CD4-positive, alpha-beta memory T cell (primary cell): ENCODE results near the gene SIGLEC5. TPM values are rescaled to one million over a fixed set of nuclear protein-coding genes. Genes with fewer than 3 reads are reported as not detected.

Experiments used
- CTCF ChIA-PET: fragments of 350-600 bp; sonication (Branson Sonifier 250); formaldehyde crosslinking; loops from one replicate; lab custom pipeline; 2021; ENCODE audit warnings: inconsistent platforms; ENCODE audit not compliant: partially characterized antibody; lab: Charles Lee
- POLR2A ChIA-PET: fragments of 350-600 bp; sonication (Branson Sonifier 250); formaldehyde crosslinking; loops from one replicate; lab custom pipeline; 2021; ENCODE audit not compliant: partially characterized antibody; lab: Charles Lee
- DNase-seq, 5 donors: peaks; one replicate each; pipeline versions ENCODE4 v3.0.0 to v3.0.0-alpha.2; 2020 to 2022; ENCODE audit warnings: mixed read lengths in 1 of 5
- H3K27ac ChIP-seq: one replicate; pipeline ENCODE4 v1.7.0; 2013; ENCODE audit warnings: low read depth, low read length
- H3K27me3 ChIP-seq: 2 replicates; pipeline ENCODE4 v1.7.0; 2013; ENCODE audit warnings: mild to moderate bottlenecking, low read length, moderate library complexity; ENCODE audit not compliant: insufficient read depth
- H3K36me3 ChIP-seq: 2 replicates; pipeline ENCODE4 v1.7.0; 2013; ENCODE audit warnings: mild to moderate bottlenecking, low read length, moderate library complexity; ENCODE audit not compliant: insufficient read depth
- H3K4me1 ChIP-seq: 2 replicates; pipeline ENCODE4 v1.7.0; 2013; ENCODE audit warnings: mild to moderate bottlenecking, low read length, moderate library complexity; ENCODE audit not compliant: insufficient read depth
- H3K4me3 ChIP-seq, 2 donors: one replicate each; pipeline ENCODE4 v1.7.0; 2013; ENCODE audit warnings: low read length in 2 of 2, mild to moderate bottlenecking in 1 of 2
- H3K9me3 ChIP-seq, 2 donors: one replicate each; pipeline ENCODE4 v1.7.0; 2013; ENCODE audit warnings: low read length in 2 of 2, control low read depth in 1 of 2; ENCODE audit not compliant: control insufficient read depth in 1 of 2
- H3K27ac Mint-ChIP-seq, 7 donors: one replicate each; pipeline ENCODE4 v1.8.0; 2020 to 2021; ENCODE audit warnings: mixed read lengths in 7 of 7, mild to moderate bottlenecking in 6 of 7, inconsistent platforms in 3 of 7, moderate library complexity in 3 of 7
- H3K27me3 Mint-ChIP-seq, 2 donors: one replicate each; pipeline ENCODE4 v1.8.0; 2020 to 2021; ENCODE audit warnings: mixed read lengths in 2 of 2
- H3K36me3 Mint-ChIP-seq, 2 donors: one replicate each; pipeline ENCODE4 v1.8.0; 2020 to 2021; ENCODE audit warnings: mixed read lengths in 2 of 2, inconsistent platforms in 1 of 2, mild to moderate bottlenecking in 1 of 2
- H3K4me1 Mint-ChIP-seq, 4 donors: one replicate each; pipeline ENCODE4 v1.8.0; 2020 to 2021; ENCODE audit warnings: mixed read lengths in 4 of 4, mild to moderate bottlenecking in 1 of 4
- H3K4me3 Mint-ChIP-seq, 8 donors: one replicate each; pipeline ENCODE4 v1.8.0; 2020 to 2021; ENCODE audit warnings: mixed read lengths in 8 of 8, mild to moderate bottlenecking in 7 of 8, moderate library complexity in 6 of 8, inconsistent platforms in 3 of 8
- H3K9me3 Mint-ChIP-seq, 8 donors: one replicate each; pipeline ENCODE4 v1.8.0; 2020 to 2021; ENCODE audit warnings: mixed read lengths in 8 of 8, mild to moderate bottlenecking in 5 of 8, inconsistent platforms in 3 of 8, moderate library complexity in 1 of 8
- intact Hi-C: fragments of 100-400 bp; cut with micrococcal nuclease; formaldehyde crosslinking; loops from one replicate; pipeline ENCODE4 v1.15.1; 2023
- polyA plus RNA-seq, 2 donors: library from polyadenylated mRNA; unstranded; fragments of 300-500 nt; fragmentation: Illumina TruSeq; gene quantifications; one replicate each; pipeline ENCODE4 v1.2.3, GENCODE V29; 2021
- total RNA-seq, 2 experiments: library from RNA; stranded (reverse); gene quantifications; one replicate each; pipeline ENCODE4 v1.2.3, GENCODE V29; 2021

The SIGLEC5 gene
- total and polyA plus RNA-seq, 4 experiments from 2014 or later, result not detected

DNA sequence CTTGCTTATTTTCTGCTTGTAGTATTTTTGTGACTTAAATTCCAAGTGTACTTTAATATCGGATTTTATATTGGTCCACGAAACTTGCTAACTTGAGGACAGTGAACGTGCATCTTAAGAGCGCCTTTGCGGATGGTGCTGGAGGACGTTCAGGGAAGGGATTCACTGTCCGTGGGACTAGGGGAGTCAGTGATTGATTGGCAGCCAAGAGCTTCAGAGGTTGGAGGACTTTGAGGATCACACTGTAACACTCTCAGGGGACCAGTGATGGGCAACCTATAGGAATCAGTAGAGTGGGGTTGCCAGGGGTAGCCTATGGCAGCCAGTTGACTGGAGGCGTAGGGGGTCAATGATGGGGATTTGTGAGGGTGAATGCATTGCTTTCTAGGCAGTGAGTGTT lies 58.6 kb downstream of the SIGLEC5 start:
- H3K27ac Mint-ChIP-seq, result peak overlapping the region in 5 of 7 donors; percentile 20 to 94 (median 85)
- no peaks in the 10 kb centered on the region for H3K9me3 ChIP-seq
- H3K27me3 Mint-ChIP-seq, result peaks cover 1 to 2% of the 10 kb centered on the region in 2 donors
- peaks cover 0 to 4% (median 0%) of the 10 kb centered on the region in 8 donors for H3K9me3 Mint-ChIP-seq
- H3K36me3 ChIP-seq, result peaks cover 7% of the 10 kb centered on the region
- H3K36me3 Mint-ChIP-seq, result peaks cover 21 to 40% of the 10 kb centered on the region in 2 donors
- H3K27me3 ChIP-seq, result no peaks in the 10 kb centered on the region
- H3K4me1 ChIP-seq, result peaks cover 19% of the 10 kb centered on the region
- ChIA-PET POLR2A (interaction anchor here (1.0 kb wide), 2 partner anchors 23 to 133 kb away, joined by 4 to 7 read pairs; no protein-coding TSS in a partner anchor), CTCF (no interaction called here)
- intact Hi-C loops, result loop anchor here (1.0 to 5.0 kb wide), 2 partner anchors 23 to 131 kb away; no protein-coding TSS in a partner anchor
- no peak for DNase-seq
- H3K4me1 Mint-ChIP-seq, result peaks cover 19 to 36% (median 26%) of the 10 kb centered on the region in 4 donors
- H3K4me3 ChIP-seq, result peak overlapping the region; percentile 39 to 68
- H3K27ac ChIP-seq, result no peak overlapping the region
- H3K4me3 Mint-ChIP-seq, result peak overlapping the region; percentile 94 to 100 (median 96)

DNA sequence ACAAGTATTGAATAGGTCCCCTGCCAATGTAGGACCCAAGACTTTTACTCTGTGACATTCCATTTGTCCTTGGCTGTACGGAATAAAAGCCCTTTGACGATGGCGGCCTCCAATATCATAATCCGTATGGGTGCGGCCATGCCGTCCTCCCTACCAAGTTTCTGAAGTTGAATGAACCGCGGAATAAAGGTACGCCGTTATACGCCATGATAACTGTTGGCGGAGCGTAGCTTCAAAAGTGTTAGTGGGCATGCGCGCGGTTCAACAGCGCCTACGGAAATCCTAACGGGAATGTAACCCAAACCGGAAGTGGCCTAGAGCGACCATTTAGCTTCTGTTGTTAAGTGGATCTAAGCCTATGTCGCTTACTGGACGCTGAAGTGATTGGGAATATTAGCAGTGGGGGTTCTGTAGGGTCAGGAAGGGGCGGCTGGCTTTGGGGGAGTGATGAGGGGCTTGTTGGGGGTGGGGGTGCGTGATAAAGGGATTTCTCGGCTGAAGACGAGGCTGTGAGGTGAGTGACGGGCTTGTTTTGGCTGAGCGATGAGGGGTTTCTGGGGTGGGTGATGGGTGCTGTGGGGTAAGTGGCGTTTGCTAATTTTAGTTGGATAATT lies 59.1 kb downstream of the SIGLEC5 start, which contains the start of gene ZNF175:
Gene ZNF175, plus strand, starts transcription at position 322 of the 614 bp plus-strand sequence. CDS start 2,047 bp downstream, outside the sequence.
- H3K9me3 Mint-ChIP-seq, result peaks cover 0 to 4% (median 0%) of the 10 kb centered on the region in 8 donors
- H3K36me3 Mint-ChIP-seq, result peaks cover 18 to 37% of the 10 kb centered on the region in 2 donors
- peak within 1 kb of the TSS; percentile 94 to 100 (median 96) for H3K4me3 Mint-ChIP-seq
- no peaks in the 10 kb centered on the region for H3K9me3 ChIP-seq
- intact Hi-C loops, result loop anchor here (1.0 to 5.0 kb wide), 2 partner anchors 23 to 131 kb away; no protein-coding TSS in a partner anchor
- H3K27ac ChIP-seq, result no peak within 1 kb of the TSS
- H3K4me1 Mint-ChIP-seq, result peaks cover 19 to 36% (median 25%) of the 10 kb centered on the region in 4 donors
- H3K4me1 ChIP-seq, result peaks cover 19% of the 10 kb centered on the region
- peak; percentile 71 to 79 (median 74) for DNase-seq
- POLR2A ChIA-PET, result interaction anchor here (1.0 kb wide), 2 partner anchors 23 to 133 kb away, joined by 4 to 7 read pairs; no protein-coding TSS in a partner anchor
- peak within 1 kb of the TSS; percentile 39 to 68 for H3K4me3 ChIP-seq
- peaks cover 7% of the 10 kb centered on the region for H3K36me3 ChIP-seq
- peak within 1 kb of the TSS; percentile 63 to 94 (median 85) for H3K27ac Mint-ChIP-seq
- no peaks in the 10 kb centered on the region for H3K27me3 ChIP-seq
- CTCF ChIA-PET, result interaction anchor here (0.5 kb wide), 1 partner anchor 143 kb away, joined by 3 read pairs; no protein-coding TSS in a partner anchor
- peaks cover 3 to 6% of the 10 kb centered on the region in 2 donors for H3K27me3 Mint-ChIP-seq

DNA sequence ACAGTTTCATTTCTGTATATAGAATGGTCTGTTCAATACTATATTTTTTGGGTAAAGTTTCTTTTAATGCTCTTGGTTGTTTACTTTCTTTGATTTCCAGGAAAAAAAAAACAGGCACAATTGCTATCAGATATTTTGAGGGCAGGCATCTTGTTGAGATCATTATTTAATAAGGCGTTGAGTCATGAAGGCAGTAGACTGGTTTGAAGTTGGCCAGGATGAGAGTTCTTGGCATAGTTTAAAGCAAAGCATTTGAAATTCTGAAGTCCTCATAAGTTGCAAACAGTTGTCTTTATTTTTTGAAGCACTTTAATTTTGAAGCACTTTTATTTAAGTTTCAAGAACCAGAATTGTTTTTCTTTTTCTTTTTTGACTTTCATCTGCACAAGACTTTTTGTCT lies 61.7 kb downstream of the SIGLEC5 start:
- H3K4me3 ChIP-seq, result no peak overlapping the region
- H3K27me3 ChIP-seq, result no peaks in the 10 kb centered on the region
- no peak for DNase-seq
- ChIA-PET POLR2A (no interaction called here), CTCF (no interaction called here)
- intact Hi-C loops, result no loop called here
- H3K4me3 Mint-ChIP-seq, result no peak overlapping the region
- no peak overlapping the region for H3K27ac Mint-ChIP-seq
- H3K9me3 Mint-ChIP-seq, result peaks cover 0 to 7% (median 0%) of the 10 kb centered on the region in 8 donors
- no peak overlapping the region for H3K27ac ChIP-seq
- no peaks in the 10 kb centered on the region for H3K9me3 ChIP-seq
- H3K36me3 Mint-ChIP-seq, result peaks cover 3 to 18% of the 10 kb centered on the region in 2 donors
- peaks cover 14 to 17% of the 10 kb centered on the region in 2 donors for H3K27me3 Mint-ChIP-seq
- peaks cover 3% of the 10 kb centered on the region for H3K36me3 ChIP-seq
- peaks cover 19% of the 10 kb centered on the region for H3K4me1 ChIP-seq
- peaks cover 17 to 29% (median 21%) of the 10 kb centered on the region in 4 donors for H3K4me1 Mint-ChIP-seq

DNA sequence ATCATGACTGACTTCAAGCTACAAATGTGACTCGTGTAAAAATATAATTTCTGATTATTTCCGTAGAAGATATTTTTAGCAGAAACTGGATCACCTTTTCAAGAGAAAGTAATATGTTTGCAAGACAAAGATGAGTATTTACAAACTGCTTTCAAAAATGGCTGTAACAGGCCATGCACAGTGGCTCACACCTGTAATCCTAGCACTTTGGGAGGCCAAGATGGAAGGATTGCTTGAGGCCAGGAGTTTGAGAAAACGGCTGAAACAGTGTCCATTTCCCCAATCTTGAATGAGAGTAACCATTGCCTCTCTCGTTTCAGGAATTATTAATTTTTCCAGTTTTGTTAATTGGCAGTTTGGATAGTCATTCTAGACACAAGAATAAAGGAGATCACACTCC lies 62.6 kb downstream of the SIGLEC5 start:
- peaks cover 18% of the 10 kb centered on the region in 2 donors for H3K27me3 Mint-ChIP-seq
- H3K9me3 Mint-ChIP-seq, result peaks cover 0 to 7% (median 0%) of the 10 kb centered on the region in 8 donors
- CTCF ChIA-PET, result no interaction called here
- no peak for DNase-seq
- no peak overlapping the region for H3K4me3 Mint-ChIP-seq
- Histone ChIP-seq H3K4me1 (peaks cover 19% of the 10 kb centered on the region), H3K27me3 (no peaks in the 10 kb centered on the region), H3K27ac (no peak overlapping the region), H3K9me3 (no peaks in the 10 kb centered on the region), H3K36me3 (no peaks in the 10 kb centered on the region), H3K4me3 (no peak overlapping the region)
- peaks cover 0 to 11% of the 10 kb centered on the region in 2 donors for H3K36me3 Mint-ChIP-seq
- no peak overlapping the region for H3K27ac Mint-ChIP-seq
- H3K4me1 Mint-ChIP-seq, result peaks cover 17 to 23% (median 19%) of the 10 kb centered on the region in 4 donors
- POLR2A ChIA-PET, result no interaction called here
- intact Hi-C loops, result no loop called here

DNA sequence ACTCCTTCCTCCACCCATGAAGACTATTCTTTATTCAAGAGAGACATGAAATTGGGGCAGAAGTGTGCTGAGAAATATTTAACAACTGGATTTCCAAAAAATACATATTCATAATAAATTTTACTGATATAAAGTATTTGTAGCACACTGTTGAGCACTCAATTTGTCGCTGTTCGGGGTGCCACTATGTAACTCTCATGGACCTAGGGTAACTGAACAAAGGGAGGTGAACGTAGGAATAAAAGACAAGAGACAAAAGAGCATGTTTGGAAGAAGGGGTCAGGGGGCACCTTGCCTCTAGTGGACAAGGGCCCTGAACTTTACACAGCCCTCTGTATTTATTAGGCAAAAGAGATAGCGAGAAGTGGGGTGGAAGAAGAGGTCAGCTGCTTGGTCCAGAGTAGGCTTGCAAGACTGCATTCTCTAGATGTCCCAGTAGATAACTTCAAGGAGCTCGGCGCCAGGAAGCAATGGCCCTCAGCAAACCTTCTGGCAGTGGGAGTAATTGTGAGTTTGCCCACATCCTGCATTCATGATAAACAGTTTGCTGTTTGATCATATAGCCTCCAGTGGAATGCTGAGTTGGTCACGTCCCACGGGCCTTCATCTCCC lies 63.6 kb downstream of the SIGLEC5 start:
- Mint-ChIP-seq H3K27me3 (peaks cover 20 to 22% of the 10 kb centered on the region in 2 donors), H3K4me1 (peaks cover 9 to 13% (median 11%) of the 10 kb centered on the region in 4 donors), H3K4me3 (no peak overlapping the region), H3K36me3 (peaks cover 0 to 6% of the 10 kb centered on the region in 2 donors), H3K9me3 (peaks cover 0 to 7% (median 0%) of the 10 kb centered on the region in 8 donors), H3K27ac (no peak overlapping the region)
- Histone ChIP-seq H3K9me3 (no peaks in the 10 kb centered on the region), H3K4me1 (peaks cover 9% of the 10 kb centered on the region), H3K27me3 (no peaks in the 10 kb centered on the region), H3K4me3 (no peak overlapping the region), H3K27ac (no peak overlapping the region), H3K36me3 (no peaks in the 10 kb centered on the region)
- intact Hi-C loops, result no loop called here
- ChIA-PET CTCF (no interaction called here), POLR2A (no interaction called here)
- no peak for DNase-seq

DNA sequence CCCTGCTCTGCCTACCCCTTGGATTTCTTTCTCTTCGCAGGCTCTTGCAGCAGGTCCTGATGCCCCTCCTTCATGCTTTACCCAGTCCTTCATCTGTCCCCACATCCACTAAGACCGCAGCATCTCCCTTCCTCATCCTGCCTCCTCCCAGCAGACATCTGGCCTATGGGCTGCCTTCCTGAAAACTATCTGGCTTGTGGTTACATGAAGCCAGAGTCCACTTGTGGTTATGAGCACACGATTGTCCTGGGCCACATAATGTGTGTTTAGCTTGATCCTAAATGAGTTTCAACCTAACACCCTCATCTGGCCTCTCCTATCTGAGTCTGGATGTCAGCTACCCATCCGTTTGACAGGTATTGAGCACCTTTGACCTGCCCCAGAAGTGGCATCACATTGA lies 64.6 kb downstream of the SIGLEC5 start:
- CTCF ChIA-PET, result no interaction called here
- Mint-ChIP-seq H3K4me3 (peak overlapping the region in 2 of 8 donors; percentile 12 to 15), H3K27ac (peak overlapping the region in 1 of 7 donors; percentile 18), H3K27me3 (peaks cover 23 to 30% of the 10 kb centered on the region in 2 donors), H3K9me3 (peaks cover 0 to 4% (median 0%) of the 10 kb centered on the region in 8 donors), H3K4me1 (peaks cover 2 to 3% (median 2%) of the 10 kb centered on the region in 4 donors), H3K36me3 (no peaks in the 10 kb centered on the region)
- no peak overlapping the region for H3K27ac ChIP-seq
- H3K27me3 ChIP-seq, result no peaks in the 10 kb centered on the region
- peaks cover 3% of the 10 kb centered on the region for H3K4me1 ChIP-seq
- no peaks in the 10 kb centered on the region for H3K9me3 ChIP-seq
- H3K36me3 ChIP-seq, result no peaks in the 10 kb centered on the region
- no peak overlapping the region for H3K4me3 ChIP-seq
- intact Hi-C loops, result no loop called here
- DNase-seq, result no peak
- POLR2A ChIA-PET, result no interaction called here

DNA sequence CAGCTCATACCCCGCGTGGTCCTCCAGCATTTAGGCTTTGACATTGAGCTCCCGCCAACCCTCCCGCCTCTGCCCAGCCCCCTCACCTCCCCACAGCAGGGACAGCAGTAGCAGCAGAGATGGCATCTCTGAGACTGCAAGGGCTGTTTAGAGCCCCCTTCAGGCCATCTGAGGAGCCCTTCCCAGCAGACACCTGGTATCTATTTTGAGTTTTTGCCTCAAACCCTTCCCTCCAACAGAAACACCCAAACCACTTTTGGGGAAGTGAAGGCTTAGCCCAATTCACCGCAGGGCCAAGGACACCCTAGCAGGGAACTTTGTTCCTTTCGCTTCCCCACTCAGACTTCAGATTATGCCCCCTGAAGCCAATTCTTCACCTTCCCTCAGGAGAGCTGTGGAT lies 65.4 kb downstream of the SIGLEC5 start:
- no peak overlapping the region for H3K4me3 Mint-ChIP-seq
- intact Hi-C loops, result no loop called here
- DNase-seq, result no peak
- no peaks in the 10 kb centered on the region for H3K36me3 Mint-ChIP-seq
- Histone ChIP-seq H3K36me3 (no peaks in the 10 kb centered on the region), H3K4me3 (no peak overlapping the region), H3K27me3 (no peaks in the 10 kb centered on the region), H3K27ac (no peak overlapping the region), H3K4me1 (no peaks in the 10 kb centered on the region), H3K9me3 (no peaks in the 10 kb centered on the region)
- peaks cover 24 to 38% of the 10 kb centered on the region in 2 donors for H3K27me3 Mint-ChIP-seq
- ChIA-PET CTCF (no interaction called here), POLR2A (no interaction called here)
- no peak overlapping the region for H3K27ac Mint-ChIP-seq
- H3K9me3 Mint-ChIP-seq, result peaks cover 0 to 4% (median 0%) of the 10 kb centered on the region in 8 donors
- no peaks in the 10 kb centered on the region for H3K4me1 Mint-ChIP-seq
